H1 (cell line): ENCODE measurements around the gene RASSF5.

Experiments
- BRCA1 ChIP-seq: IDR thresholded peaks from 2 replicates; pipeline ENCODE4 v1.6.1; 2012; ENCODE audit warnings: low read depth, low read length, improper control_type of control experiment
- CREB1 ChIP-seq: IDR thresholded peaks from 2 replicates; pipeline ENCODE4 v1.6.1; 2012; ENCODE audit warnings: inconsistent platforms
- CTCF ChIP-seq, 3 experiments: IDR thresholded peaks; 1 replicate in 2 of 3; 2 replicates in 1 of 3; pipeline versions ENCODE4 v1.5.1 to v1.6.1; 2011; ENCODE audit warnings: low read length in 3 of 3, mild to moderate bottlenecking in 3 of 3, inconsistent platforms in 2 of 3, low read depth in 1 of 3, moderate library complexity in 1 of 3; ENCODE audit not compliant: insufficient read depth in 1 of 3; ENCODE audit errors: control extremely low read depth in 1 of 3
- EP300 ChIP-seq, 2 experiments: IDR thresholded peaks; 1 replicate in 1 of 2; 2 replicates in 1 of 2; pipeline ENCODE4 v1.6.1; 2011 to 2012; ENCODE audit warnings: low read depth in 2 of 2, low read length in 2 of 2, mild to moderate bottlenecking in 2 of 2, borderline replicate concordance in 1 of 2, inconsistent platforms in 1 of 2, moderate library complexity in 1 of 2
- EZH2 ChIP-seq: fragments of 200-600 bp; sonication (generic); IDR thresholded peaks from 2 replicates; pipeline ENCODE4 v1.7.1; 2012; ENCODE audit warnings: low read depth, mild to moderate bottlenecking, moderate library complexity, low read length, inconsistent platforms; ENCODE audit not compliant: severe bottlenecking
- GABPA ChIP-seq: IDR thresholded peaks from 2 replicates; pipeline ENCODE4 v1.6.1; 2011; ENCODE audit warnings: mild to moderate bottlenecking, low read length, moderate library complexity, borderline replicate concordance; ENCODE audit not compliant: insufficient read depth
- NRF1 ChIP-seq: IDR thresholded peaks from 2 replicates; pipeline ENCODE4 v1.6.1; 2011; ENCODE audit warnings: mild to moderate bottlenecking, low read depth, low read length, improper control_type of control experiment
- POLR2A ChIP-seq, 2 experiments: IDR thresholded peaks; 1 replicate in 1 of 2; 2 replicates in 1 of 2; pipeline ENCODE4 v1.6.1; 2011; ENCODE audit warnings: low read depth in 2 of 2, low read length in 2 of 2, mild to moderate bottlenecking in 2 of 2; ENCODE audit errors: control extremely low read depth in 1 of 2
- SRF ChIP-seq: IDR thresholded peaks from 2 replicates; pipeline ENCODE4 v1.6.1; 2011; ENCODE audit warnings: mild to moderate bottlenecking, low read depth, low read length, moderate library complexity
- TAF1 ChIP-seq: IDR thresholded peaks from 2 replicates; pipeline ENCODE4 v1.6.1; 2011; ENCODE audit warnings: mild to moderate bottlenecking, low read depth, low read length
- YY1 ChIP-seq: IDR thresholded peaks from 2 replicates; pipeline ENCODE4 v1.6.1; 2011; ENCODE audit warnings: low read depth, mild to moderate bottlenecking, low read length

- TF ChIP-seq CTCF (IDR thresholded peaks at IDR 0.05; ENCODE audit: control extremely low read depth in 1 of 3, insufficient read depth in 1 of 3, low read depth in 1 of 3, low read length in 3 of 3) = no peak
- no peak for TF ChIP-seq GABPA
- TF ChIP-seq NRF1 = no peak
- no peak for TF ChIP-seq POLR2A (IDR thresholded peaks at IDR 0.05; ENCODE audit: control extremely low read depth in 1 of 2, low read depth in 2 of 2, low read length in 2 of 2)
- no peak for TF ChIP-seq BRCA1
- TF ChIP-seq YY1 = 0 out of 2 replicates have a peak, but pooled peaks have one; percentile 49
- TF ChIP-seq EP300 (IDR thresholded peaks at IDR 0.05; ENCODE audit: borderline replicate concordance in 1 of 2, low read depth in 2 of 2, low read length in 2 of 2) = no peak
- TF ChIP-seq CREB1 = no peak
- no peak for TF ChIP-seq EZH2
- TF ChIP-seq SRF = no peak
- no peak for TF ChIP-seq TAF1
Measured at GRCh38 chr1:206498685-206499084, 8.6 kb upstream of the RASSF5 start.
